Right lobe of liver (tissue), 4 donors: Measurements from ENCODE around the gene RUSF1.

Source experiments
- CTCF ChIP-seq, 4 donors: fragments of 200-600 bp in 3 of 4; fragments of 450-650 bp in 1 of 4; IDR thresholded peaks; one replicate each; pipeline versions ENCODE4 v1.5.1 to v1.8.0; 2016 to 2022; ENCODE audit warnings: antibody characterized with exemption in 4 of 4, mild to moderate bottlenecking in 2 of 4
- POLR2A ChIP-seq: fragments of 450-650 bp; IDR thresholded peaks from one replicate; pipeline ENCODE4 v1.6.1; 2017; ENCODE audit warnings: antibody characterized with exemption, mild to moderate bottlenecking
- donor health status: DM: no; HTN: no; CAD: no.
- donor health status: DM: no; HTN: no; CAD: no.
- donor health status: DM: no; HTN: yes; CAD: no.

GRCh38 chr16:31456988-31457360, 51.2 kb downstream of the RUSF1 start:
- TF ChIP-seq CTCF (IDR thresholded peaks at IDR 0.05): no peak
- TF ChIP-seq POLR2A: no peak
